HG03025 (cell line): Measurements from ENCODE around the gene PDCD2L.
"Not testable (repeated sequence)": the region's sequence is repeated elsewhere in the genome, so short reads cannot be mapped to it uniquely, and the experiment has no call there.

Experiments used
- ATAC-seq: cut with Tn5 transposase; IDR thresholded peaks from one replicate; pipeline ENCODE4 v1.9.1; 2021; ENCODE audit warnings: mild to moderate bottlenecking, moderate library complexity; ENCODE audit not compliant: unreplicated experiment, low FRiP score

PDCD2L gene

GRCh38 chr19:34461375-34462100 is 57.3 kb downstream of the PDCD2L start:
- ATAC-seq = no peak

- not testable (repeated sequence) for ATAC-seq
Observed at GRCh38 chr19:34464785-34465184, 60.6 kb downstream of the PDCD2L start.

- no peak for ATAC-seq
Observed at GRCh38 chr19:34468409-34468808, 64.2 kb downstream of the PDCD2L start.

- ATAC-seq = not testable (repeated sequence)
Observed at GRCh38 chr19:34469026-34469425, 64.8 kb downstream of the PDCD2L start.

GRCh38 chr19:34471906-34472700 is 67.9 kb downstream of the PDCD2L start:
- no peak for ATAC-seq

- ATAC-seq = no peak
Observed at GRCh38 chr19:34474233-34474989, 70.2 kb downstream of the PDCD2L start.

- ATAC-seq = no peak
Observed at GRCh38 chr19:34475026-34475974, 71.1 kb downstream of the PDCD2L start.
